NCI-H82 treated with DMSO at 0.1 percent for 48 hours (cell line): ENCODE results near the gene TBX10.
"Not testable (repeated sequence)": the region's sequence is repeated elsewhere in the genome, so short reads cannot be mapped to it uniquely, and the experiment has no call there.

ENCODE experiments used
- DNase-seq: peaks from one replicate; lab custom pipeline; 2025; ENCODE audit not compliant: unreplicated experiment; lab: John Stamatoyannopoulos, UW

TBX10 gene

GRCh38 chr11:67639438-67639859 is at the start of gene TBX10:
Gene TBX10 (minus strand): TSS chr11:67639763. CDS start chr11:67639472, 291 bp downstream.
- no peak for DNase-seq

DNA sequence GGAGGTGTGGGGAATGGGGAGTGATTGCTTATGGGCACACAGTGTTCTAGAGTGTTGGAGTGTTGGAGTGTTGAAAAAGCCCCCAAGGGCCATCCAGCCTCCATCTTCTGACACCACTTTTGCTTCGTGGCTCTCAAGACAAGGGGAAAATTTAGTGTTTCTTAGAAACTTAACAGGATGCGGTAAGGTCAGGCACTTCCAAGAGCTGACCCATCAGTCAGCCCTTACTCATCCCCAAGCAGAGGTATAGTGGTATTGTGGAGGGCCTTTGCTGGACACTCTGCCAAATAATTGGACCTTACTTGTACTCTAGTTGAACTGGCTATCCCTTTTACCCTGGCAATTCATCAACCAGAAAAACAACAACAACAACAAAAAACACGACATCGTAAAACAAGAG is 49.6 kb upstream of the TBX10 start:
- DNase-seq, result no peak

DNA sequence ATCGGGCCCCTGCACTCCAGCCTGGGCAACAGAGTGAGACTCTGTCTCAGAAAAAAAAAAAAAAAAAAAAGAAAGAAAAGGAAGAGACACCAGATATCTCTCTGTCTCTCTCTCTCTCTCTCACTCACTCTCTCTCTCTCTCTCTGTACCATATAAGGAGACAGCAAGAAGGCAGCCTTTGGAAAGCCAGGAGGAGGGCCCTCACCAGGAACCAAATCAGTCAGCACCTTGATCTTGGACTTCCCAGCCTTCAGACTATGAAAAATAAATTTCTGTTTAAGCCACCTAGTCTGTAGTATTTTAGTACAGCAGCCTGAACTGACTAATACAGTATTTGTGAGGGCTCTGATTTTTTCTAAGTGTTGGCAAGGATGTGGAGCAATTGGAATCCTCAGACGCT is 48.4 kb upstream of the TBX10 start:
- DNase-seq, result no peak

GRCh38 chr11:67685641-67686332 is 46.2 kb upstream of the TBX10 start:
- not testable (repeated sequence) for DNase-seq

DNA sequence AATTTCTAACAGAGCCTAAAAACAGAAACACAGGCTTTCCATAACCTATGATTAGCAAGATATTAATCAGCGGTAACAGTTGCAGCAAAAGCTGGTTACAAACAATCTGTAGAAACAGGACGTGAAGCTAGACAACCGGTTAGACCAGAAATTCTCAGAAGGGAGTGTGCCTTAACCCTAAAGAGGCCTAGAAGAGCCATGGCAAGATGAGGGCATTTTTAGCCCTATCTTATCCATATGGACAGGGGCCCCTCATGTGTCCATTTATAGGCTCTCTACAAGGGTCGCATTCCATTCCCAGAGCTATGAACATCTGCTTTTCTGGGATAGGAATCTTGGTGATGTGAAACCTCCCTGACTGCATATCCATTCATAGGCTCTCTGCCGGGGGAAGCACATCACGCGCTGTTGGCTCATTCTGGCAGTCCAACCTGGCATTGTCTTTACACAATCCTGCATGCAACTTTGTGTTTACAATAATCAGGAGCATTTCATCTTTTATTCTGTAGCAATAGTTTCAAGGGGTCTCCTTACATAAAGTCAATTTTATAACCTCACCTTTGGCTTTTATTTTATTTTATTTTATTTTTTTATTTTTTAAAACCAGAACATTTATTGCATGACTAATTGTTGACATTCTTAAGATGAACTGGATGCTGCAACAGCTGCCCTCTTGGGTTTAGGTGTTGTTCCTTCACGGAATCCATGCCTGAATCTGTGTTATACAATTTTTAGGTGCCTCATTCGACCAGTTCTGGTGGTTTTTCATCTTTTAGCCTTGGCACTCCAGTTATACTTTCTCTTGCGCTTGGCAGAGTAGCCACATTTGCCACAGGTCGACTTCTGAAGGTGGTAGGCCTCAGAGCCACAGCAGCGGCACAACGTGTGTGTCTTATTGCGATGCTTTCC is 42.8 kb upstream of the TBX10 start:
- not testable (repeated sequence) for DNase-seq

DNA sequence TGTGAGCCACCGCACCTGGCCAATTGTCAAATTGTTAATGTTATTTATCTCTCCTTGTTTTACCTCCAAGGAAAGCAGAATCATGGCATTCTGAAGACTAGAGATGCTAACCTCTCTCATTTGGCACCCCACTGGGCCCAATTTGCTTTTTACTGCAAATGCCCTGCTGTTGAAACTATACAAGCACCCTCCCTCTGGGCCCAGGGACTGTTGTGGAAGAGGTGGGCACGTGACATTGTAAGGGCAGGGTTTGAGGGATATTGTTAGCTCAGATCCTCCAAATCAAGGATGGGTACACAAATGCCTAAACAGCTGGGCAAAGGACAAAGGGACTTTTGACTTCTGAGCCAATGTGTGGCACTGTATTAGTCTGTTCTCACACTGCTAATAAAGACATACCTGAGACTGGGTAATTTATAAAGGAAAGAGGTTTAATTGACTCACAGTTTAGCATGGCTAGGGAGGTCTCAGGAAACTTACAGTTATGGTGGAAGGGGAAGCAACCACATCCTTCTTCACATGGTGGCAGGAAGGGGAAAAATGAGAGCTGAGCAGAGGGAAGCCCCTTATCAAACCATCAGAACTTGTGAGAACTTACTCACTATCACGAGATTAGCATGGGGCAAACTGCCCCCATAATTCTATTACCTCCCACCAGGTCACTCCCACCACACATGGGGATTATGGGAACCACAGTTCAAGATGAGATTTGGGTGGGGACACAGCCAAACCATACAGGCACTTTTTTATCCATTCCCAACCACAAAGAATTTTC is 41.3 kb upstream of the TBX10 start:
- no peak for DNase-seq

- DNase-seq, result no peak
Observed at GRCh38 chr11:67675058-67675747, 35.6 kb upstream of the TBX10 start.

DNA sequence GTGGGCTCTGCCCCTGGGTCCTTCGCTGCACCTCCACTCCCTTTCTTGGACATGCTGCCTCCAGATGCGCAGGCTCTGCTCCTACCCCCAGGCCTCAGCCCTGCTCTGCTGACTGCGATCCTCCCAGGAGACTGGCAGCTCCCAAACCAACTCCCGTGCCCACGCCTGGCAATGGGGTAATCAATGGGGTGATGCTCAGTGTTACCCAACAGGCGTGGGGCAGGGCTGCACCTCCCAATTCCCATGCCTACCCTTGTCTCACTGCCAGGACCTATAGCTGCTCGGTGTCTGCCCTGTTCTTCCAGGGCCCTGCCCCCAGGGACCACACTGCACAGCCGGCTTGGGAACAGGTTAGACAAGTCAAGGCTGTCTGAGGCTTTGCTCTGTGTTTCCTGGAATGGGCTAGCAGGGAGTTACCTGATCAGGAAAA is 34.9 kb upstream of the TBX10 start, which contains the start of gene ALDH3B2:
TSS of gene ALDH3B2 (minus strand) at position 182 of the 430 bp plus-strand sequence. CDS start 7,688 bp downstream, outside the sequence.
- DNase-seq, result no peak

GRCh38 chr11:67673902-67674301 is 34.3 kb upstream of the TBX10 start:
- no peak for DNase-seq

DNA sequence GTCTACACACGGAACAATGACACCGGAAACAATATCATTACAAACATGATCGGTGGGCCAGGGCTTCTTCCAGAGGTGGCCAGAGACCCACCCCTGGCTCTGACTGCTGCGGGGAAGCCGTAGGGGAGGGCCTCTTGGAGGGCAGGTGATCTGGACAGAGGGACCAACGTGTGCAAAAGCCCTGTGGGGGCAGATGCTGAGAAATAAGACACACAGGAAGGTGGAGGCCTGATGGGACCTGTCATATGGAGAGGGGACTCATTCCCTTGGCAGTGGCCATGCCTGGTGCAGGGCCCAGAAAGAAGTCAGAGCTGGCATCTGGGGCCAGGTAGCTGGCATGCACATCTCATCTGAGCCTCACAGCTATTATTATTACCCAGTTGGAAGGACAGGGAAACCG is 33.8 kb upstream of the TBX10 start:
- DNase-seq, result no peak

GRCh38 chr11:67671211-67671520 is 31.6 kb upstream of the TBX10 start:
- DNase-seq, result no peak

DNA sequence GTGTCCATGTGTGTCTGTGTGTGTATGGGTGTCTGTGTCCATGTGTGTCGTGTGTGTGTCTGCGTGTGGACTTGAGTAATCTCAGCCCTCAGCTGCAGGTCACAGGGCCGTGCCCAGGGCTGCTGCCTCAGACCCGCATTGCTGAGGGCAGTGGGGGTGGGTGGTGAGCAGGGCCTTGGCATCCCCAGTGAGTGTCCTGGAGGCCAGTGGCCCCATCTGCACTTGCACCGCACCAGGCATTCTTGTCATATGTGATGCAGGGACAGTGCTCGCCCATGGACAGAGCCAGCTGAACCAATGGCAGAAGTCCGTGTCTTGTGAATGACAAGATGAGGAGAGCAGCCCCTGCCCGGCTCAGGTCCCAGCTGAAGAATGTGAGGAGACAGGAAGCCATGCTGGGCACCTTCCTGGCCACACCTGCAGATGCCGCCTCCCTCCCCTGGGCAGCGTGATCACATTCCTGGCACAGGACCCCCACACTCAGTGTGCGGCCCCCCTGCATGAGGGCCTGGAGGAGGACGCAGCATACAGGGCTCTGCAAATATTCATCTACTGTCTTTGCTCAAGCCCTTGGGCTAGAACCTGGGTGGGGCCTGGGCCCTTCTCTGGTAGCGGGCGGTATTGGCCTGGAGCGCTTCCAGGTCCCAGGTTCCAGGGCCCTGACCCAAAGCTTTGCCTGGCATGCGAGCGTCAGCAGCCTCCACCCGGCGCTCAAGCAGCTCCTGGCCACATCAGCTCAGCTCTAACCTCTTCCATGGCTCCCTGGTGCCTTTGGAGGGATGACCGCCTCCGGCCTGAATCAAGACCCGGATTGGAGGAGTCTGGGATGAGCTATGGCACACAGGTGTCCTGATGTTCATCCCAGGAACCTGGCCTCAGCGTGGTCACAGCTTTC is 31.0 kb upstream of the TBX10 start:
- no peak for DNase-seq

- no peak for DNase-seq
Observed at GRCh38 chr11:67668192-67668551, 28.6 kb upstream of the TBX10 start.

- DNase-seq, result no peak
Observed at GRCh38 chr11:67667490-67668191, 28.1 kb upstream of the TBX10 start.

- no peak for DNase-seq
Observed at GRCh38 chr11:67666676-67667489, 27.3 kb upstream of the TBX10 start.

- DNase-seq, result no peak
Observed at GRCh38 chr11:67666303-67666645, 26.7 kb upstream of the TBX10 start.

DNA sequence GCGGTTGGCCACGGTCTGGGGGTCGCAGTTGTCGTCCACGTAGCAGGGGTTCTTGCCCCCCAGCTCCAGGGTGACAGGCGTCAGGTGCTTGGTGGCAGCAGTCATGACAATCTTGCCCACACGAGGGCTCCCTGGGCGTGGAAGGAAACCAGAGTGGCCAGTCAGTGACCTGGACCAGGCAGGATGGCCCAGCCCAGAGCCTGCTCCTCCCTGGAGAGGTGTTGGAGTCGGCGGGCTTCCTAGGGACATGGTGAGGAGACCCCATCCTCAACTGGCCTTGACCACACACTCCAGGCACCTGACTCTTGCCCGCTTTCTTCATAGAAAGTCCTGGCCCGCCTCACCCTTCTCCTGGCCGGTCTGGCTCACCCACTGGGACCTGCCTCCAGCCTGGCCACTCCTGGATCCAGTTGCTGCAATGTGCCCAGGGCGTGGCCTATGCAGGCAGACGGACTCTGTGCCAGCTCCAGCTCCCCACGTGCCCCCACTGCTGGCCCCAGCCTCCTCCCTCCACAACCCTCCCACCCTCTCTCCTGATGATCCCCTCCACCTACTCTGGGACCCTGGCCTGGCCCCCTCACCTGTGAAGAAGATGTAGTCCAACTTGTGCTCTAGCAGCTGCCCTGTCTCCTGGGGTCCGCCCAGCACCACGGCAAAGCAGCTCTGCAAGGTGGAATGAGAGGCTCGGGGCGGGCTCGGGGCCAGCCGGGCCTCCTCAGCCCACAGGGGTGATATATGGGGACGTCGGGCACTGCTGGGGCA is 26.2 kb upstream of the TBX10 start:
- DNase-seq, result no peak
